Lower leg skin (tissue), 4 donors: ENCODE results near the gene PLEKHN1. TPM values are rescaled to one million over a fixed set of nuclear protein-coding genes. Genes with fewer than 3 reads are reported as not detected.

Source experiments
- DNase-seq, 2 donors: peaks; one replicate each; pipeline ENCODE4 v3.0.0-alpha.2; 2019; ENCODE audit warnings: low spot score in 2 of 2
- H3K4me3 ChIP-seq: fragments of 200-600 bp; sonication (generic); 2 replicates; pipeline ENCODE4 v1.5.1; 2017; ENCODE audit warnings: mild to moderate bottlenecking, low read depth; ENCODE audit not compliant: poor library complexity, severe bottlenecking
- CTCF ChIP-seq, 3 donors: fragments of 450-650 bp; IDR thresholded peaks; one replicate each; pipeline ENCODE4 v1.5.1; 2016; ENCODE audit warnings: antibody characterized with exemption in 3 of 3, mild to moderate bottlenecking in 3 of 3, moderate library complexity in 2 of 3
- POLR2A ChIP-seq, 2 donors: fragments of 450-650 bp; IDR thresholded peaks; one replicate each; pipeline ENCODE4 v1.6.1; 2016 to 2017; ENCODE audit warnings: antibody characterized with exemption in 2 of 2, mild to moderate bottlenecking in 1 of 2, moderate library complexity in 1 of 2
- WGBS, 2 donors: methylation state at CpG; one replicate each; pipeline ENCODE4 v1.1.5; 2018; 5-methylcytosine and 5-hydroxymethylcytosine counted together
- intact Hi-C: fragments of 100-400 bp; cut with DNase I; formaldehyde crosslinking; loops from one replicate; pipeline ENCODE4 v1.15.0; 2023; ENCODE audit warnings: low total_unique reads
- total RNA-seq, 4 donors: library from RNA; depleted of rRNA; stranded (reverse); fragments of >200 nt; gene quantifications; one replicate each; pipeline ENCODE4 v1.1.0, GENCODE V29; 2016

Gene PLEKHN1
- total RNA-seq, 4 donors from 2014 or later: 38.7 to 109 (median 45.3) TPM

- intact Hi-C loops: no loop called here
- no peak for DNase-seq
- H3K4me3 ChIP-seq: no peak overlapping the region
- TF ChIP-seq POLR2A (IDR thresholded peaks at IDR 0.05) (no peak), CTCF (IDR thresholded peaks at IDR 0.05) (no peak)
- WGBS, 2 donors: 56 to 64% methylated on average over 9 of the region's 9 CpGs
These were observed 13.4 kb downstream of the PLEKHN1 start for GRCh38 chr1:979744-980072.

- WGBS, 2 donors: 46 to 54% methylated on average over 11 to 13 of the region's 13 CpGs
- intact Hi-C loops: no loop called here
- no peak for DNase-seq
- no peak overlapping the region for H3K4me3 ChIP-seq
- TF ChIP-seq POLR2A (IDR thresholded peaks at IDR 0.05) (no peak), CTCF (IDR thresholded peaks at IDR 0.05) (no peak)
These were observed 13.9 kb downstream of the PLEKHN1 start for GRCh38 chr1:980137-980571.

GRCh38 chr1:980602-981395 is 14.5 kb downstream of the PLEKHN1 start:
- no peak overlapping the region for H3K4me3 ChIP-seq
- intact Hi-C loops: no loop called here
- no peak for DNase-seq
- TF ChIP-seq CTCF (IDR thresholded peaks at IDR 0.05) (no peak), POLR2A (IDR thresholded peaks at IDR 0.05) (no peak)
- WGBS, 2 donors: 64 to 68% methylated on average over 23 to 28 of the region's 35 CpGs

GRCh38 chr1:981491-981954 is 15.2 kb downstream of the PLEKHN1 start:
- no peak overlapping the region for H3K4me3 ChIP-seq
- WGBS, 2 donors: 78 to 80% methylated on average over 8 to 21 of the region's 21 CpGs
- intact Hi-C loops: no loop called here
- no peak for DNase-seq
- TF ChIP-seq CTCF (IDR thresholded peaks at IDR 0.05) (no peak), POLR2A (IDR thresholded peaks at IDR 0.05) (no peak)

- WGBS, 2 donors: 52 to 54% methylated on average over 12 to 18 of the region's 28 CpGs
- no peak for DNase-seq
- no peak within 1 kb of the TSS for H3K4me3 ChIP-seq
- TF ChIP-seq POLR2A (IDR thresholded peaks at IDR 0.05) (no peak), CTCF (IDR thresholded peaks at IDR 0.05) (no peak)
- intact Hi-C loops: no loop called here
These were observed 15.8 kb downstream of the PLEKHN1 start, which contains the start of gene PERM1 for GRCh38 chr1:981955-982558. Gene PERM1, minus strand, starts transcription at chr1:982093. Its CDS starts 1,064 bp downstream, at chr1:981029.
